GM12865 (cell line): Measurements from ENCODE around the gene ZNF177.

Experiments
- DNase-seq: peaks from one replicate; pipeline ENCODE4 v3.0.0; 2010; ENCODE audit warnings: low read depth
- H3K4me3 ChIP-seq: 2 replicates; pipeline ENCODE4 v1.5.1; 2011; ENCODE audit warnings: mild to moderate bottlenecking, low read depth, low read length, control low read depth
- CTCF ChIP-seq: IDR thresholded peaks from 2 replicates; pipeline ENCODE4 v1.5.1; 2011; ENCODE audit warnings: low read length, control low read depth, low read depth, inconsistent platforms; ENCODE audit not compliant: insufficient read depth; ENCODE audit errors: missing control alignments

The ZNF177 gene

GRCh38 chr19:9354651-9355050 lies 8.2 kb upstream of the ZNF177 start:
- no peak for DNase-seq
- TF ChIP-seq CTCF: no peak
- no peak overlapping the region for H3K4me3 ChIP-seq

GRCh38 chr19:9370738-9371619 lies 8.2 kb downstream of the ZNF177 start:
- DNase-seq: no peak
- H3K4me3 ChIP-seq: no peak overlapping the region
- no peak for TF ChIP-seq CTCF

GRCh38 chr19:9381361-9381785 lies 18.6 kb downstream of the ZNF177 start:
- H3K4me3 ChIP-seq: no peak overlapping the region
- no peak for DNase-seq
- TF ChIP-seq CTCF: no peak

GRCh38 chr19:9406798-9407352 lies 44.1 kb downstream of the ZNF177 start:
- DNase-seq: peak; percentile 52
- H3K4me3 ChIP-seq: peak overlapping the region; percentile 4
- no peak for TF ChIP-seq CTCF

GRCh38 chr19:9407827-9408226 lies 45.0 kb downstream of the ZNF177 start:
- no peak overlapping the region for H3K4me3 ChIP-seq
- TF ChIP-seq CTCF: no peak
- DNase-seq: no peak

- no peak for TF ChIP-seq CTCF
- no peak overlapping the region for H3K4me3 ChIP-seq
- DNase-seq: no peak
Measured at GRCh38 chr19:9413240-9413954, 50.6 kb downstream of the ZNF177 start.
